Measurements from ENCODE around the gene TAMALIN. TPM values are rescaled to one million over a fixed set of nuclear protein-coding genes. Genes with fewer than 3 reads are reported as not detected.

TAMALIN gene
- total RNA-seq, 3 donors from 2014 or later (not counting 1 experiment from before 2014, with no cell fraction given): 403 to 663 (median 424) TPM

DNA sequence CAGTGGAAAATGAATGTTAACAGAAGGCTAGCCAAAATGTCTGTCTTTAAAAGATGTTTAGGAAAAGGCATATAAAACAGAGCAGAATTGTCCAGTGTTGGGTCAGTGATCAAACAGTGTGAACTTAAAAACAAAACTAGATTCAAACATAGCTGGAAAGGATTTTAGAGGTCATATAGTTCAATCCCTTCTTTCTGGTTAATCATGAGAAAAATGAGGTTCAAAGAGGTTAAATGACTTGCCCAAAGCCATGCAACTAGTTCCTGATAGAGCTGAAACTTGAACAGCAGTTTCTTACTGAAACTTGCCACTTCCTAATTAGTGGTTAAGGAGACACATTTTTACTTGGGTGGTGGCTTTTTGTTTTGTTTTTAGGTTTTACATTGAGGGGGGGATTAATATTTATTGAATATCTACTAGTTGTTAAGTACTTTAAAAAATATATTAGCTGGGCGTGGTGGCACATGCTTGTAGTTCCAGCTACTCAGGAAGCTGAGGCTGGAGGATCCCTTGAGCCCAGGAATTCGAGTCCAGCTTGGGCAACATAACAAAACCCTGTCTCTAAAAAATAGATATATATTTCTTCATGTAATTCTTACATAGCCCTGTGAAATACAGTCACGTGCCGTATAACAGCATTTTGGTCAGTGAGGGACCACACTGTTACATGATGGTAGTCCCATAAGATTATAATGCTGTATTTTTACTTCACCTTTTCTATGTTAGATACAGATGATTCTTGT is 34.9 kb upstream of the TAMALIN start:
- H3K27me3 Mint-ChIP-seq (ENCODE audit: low read depth in 2 of 2): no peaks in the 10 kb centered on the region
- H3K36me3 ChIP-seq (ENCODE audit: control insufficient read depth, insufficient read depth, low read length): peaks cover 5% of the 10 kb centered on the region
- ATAC-seq: no peak
- H3K4me1 Mint-ChIP-seq: peaks cover 68 to 71% of the 10 kb centered on the region in 2 donors
- no peaks in the 10 kb centered on the region for H3K9me3 Mint-ChIP-seq
- H3K4me1 ChIP-seq (ENCODE audit: control insufficient read depth, insufficient read depth, low read length): peaks cover 58% of the 10 kb centered on the region
- no peaks in the 10 kb centered on the region for H3K9me3 ChIP-seq (ENCODE audit: control insufficient read depth, insufficient read depth, low read length)
- no peaks in the 10 kb centered on the region for H3K27me3 ChIP-seq (ENCODE audit: control insufficient read depth, insufficient read depth, low read length)
- peak overlapping the region; percentile 23 for H3K27ac ChIP-seq (ENCODE audit: low read length)
- no peak overlapping the region for H3K4me3 ChIP-seq (ENCODE audit: low read length)
- 19% methylated on average over 4 of the region's 4 CpGs for WGBS (ENCODE audit: insufficient coverage)
- H3K27ac Mint-ChIP-seq: peak overlapping the region; percentile 84 to 88
- peaks cover 7% of the 10 kb centered on the region for H3K36me3 Mint-ChIP-seq
- H3K4me3 Mint-ChIP-seq: peak overlapping the region; percentile 77
- DNase-seq: peak in 1 of 2 donors; percentile 38
- intact Hi-C loops (cut with micrococcal nuclease): no loop called here
- TF ChIP-seq, protein P1, sequence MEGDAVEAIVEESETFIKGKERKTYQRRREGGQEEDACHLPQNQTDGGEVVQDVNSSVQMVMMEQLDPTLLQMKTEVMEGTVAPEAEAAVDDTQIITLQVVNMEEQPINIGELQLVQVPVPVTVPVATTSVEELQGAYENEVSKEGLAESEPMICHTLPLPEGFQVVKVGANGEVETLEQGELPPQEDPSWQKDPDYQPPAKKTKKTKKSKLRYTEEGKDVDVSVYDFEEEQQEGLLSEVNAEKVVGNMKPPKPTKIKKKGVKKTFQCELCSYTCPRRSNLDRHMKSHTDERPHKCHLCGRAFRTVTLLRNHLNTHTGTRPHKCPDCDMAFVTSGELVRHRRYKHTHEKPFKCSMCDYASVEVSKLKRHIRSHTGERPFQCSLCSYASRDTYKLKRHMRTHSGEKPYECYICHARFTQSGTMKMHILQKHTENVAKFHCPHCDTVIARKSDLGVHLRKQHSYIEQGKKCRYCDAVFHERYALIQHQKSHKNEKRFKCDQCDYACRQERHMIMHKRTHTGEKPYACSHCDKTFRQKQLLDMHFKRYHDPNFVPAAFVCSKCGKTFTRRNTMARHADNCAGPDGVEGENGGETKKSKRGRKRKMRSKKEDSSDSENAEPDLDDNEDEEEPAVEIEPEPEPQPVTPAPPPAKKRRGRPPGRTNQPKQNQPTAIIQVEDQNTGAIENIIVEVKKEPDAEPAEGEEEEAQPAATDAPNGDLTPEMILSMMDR (IDR thresholded peaks at IDR 0.05): no peak

DNA sequence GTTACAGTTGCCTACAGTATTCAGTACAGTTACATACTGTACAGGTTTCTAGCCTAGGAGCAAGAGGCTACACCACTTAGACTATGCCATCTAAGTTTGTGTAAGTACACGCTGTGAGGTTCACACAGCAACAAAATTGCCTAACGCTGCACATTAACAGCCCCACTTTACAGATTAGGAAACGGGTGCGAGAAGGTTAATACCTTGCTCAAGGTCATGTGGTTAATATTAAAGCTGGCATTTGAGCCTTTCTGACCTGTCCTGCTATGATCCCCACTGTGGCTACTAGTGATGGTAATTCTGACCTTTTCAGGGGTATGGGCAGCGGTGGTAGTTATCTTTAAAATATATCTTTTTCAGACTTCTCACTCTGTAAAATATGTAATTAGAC is 34.3 kb upstream of the TAMALIN start:
- Mint-ChIP-seq H3K4me1 (peaks cover 68 to 71% of the 10 kb centered on the region in 2 donors), H3K36me3 (peaks cover 7% of the 10 kb centered on the region), H3K27me3 (ENCODE audit: low read depth in 2 of 2) (no peaks in the 10 kb centered on the region), H3K27ac (peak overlapping the region; percentile 84 to 88), H3K9me3 (no peaks in the 10 kb centered on the region), H3K4me3 (peak overlapping the region; percentile 77)
- Histone ChIP-seq H3K36me3 (ENCODE audit: control insufficient read depth, insufficient read depth, low read length) (peaks cover 5% of the 10 kb centered on the region), H3K4me3 (ENCODE audit: low read length) (no peak overlapping the region), H3K27me3 (ENCODE audit: control insufficient read depth, insufficient read depth, low read length) (no peaks in the 10 kb centered on the region), H3K27ac (ENCODE audit: low read length) (peak overlapping the region; percentile 23), H3K9me3 (ENCODE audit: control insufficient read depth, insufficient read depth, low read length) (no peaks in the 10 kb centered on the region), H3K4me1 (ENCODE audit: control insufficient read depth, insufficient read depth, low read length) (peaks cover 58% of the 10 kb centered on the region)
- ATAC-seq (peak; percentile 2 to 14 (median 11)), DNase-seq (peak in 1 of 2 donors; percentile 28)
- 7% methylated on average over 4 of the region's 5 CpGs for WGBS (ENCODE audit: insufficient coverage)
- TF ChIP-seq, protein P1 (IDR thresholded peaks at IDR 0.05): no peak
- intact Hi-C loops (cut with micrococcal nuclease): no loop called here

DNA sequence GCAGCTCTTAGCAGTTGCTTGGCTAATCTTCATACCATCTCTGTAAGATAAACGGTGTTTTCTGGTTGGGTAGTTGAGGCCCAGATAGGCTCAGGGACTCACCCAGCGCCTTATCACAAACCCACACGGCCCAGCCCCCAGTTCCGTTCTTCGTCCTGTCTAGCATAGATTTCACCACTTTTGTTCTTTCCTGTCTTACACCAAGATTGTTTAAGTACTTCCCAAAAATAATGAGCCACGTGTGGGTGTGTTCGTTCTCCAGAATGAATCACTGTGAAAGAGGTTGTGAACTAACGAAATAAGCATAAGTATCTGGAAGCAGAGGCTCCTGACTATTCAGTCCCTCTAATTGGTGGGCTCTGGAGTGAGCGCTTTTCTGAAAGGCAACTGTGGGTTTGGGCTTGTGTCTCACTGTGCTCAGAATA is 33.9 kb upstream of the TAMALIN start:
- no peak overlapping the region for H3K4me3 ChIP-seq (ENCODE audit: low read length)

More for the DNA sequence above, 33.9 kb upstream of the TAMALIN start:
- Mint-ChIP-seq H3K27me3 (ENCODE audit: low read depth in 2 of 2) (no peaks in the 10 kb centered on the region), H3K27ac (peak overlapping the region; percentile 84 to 88), H3K4me1 (peaks cover 68 to 71% of the 10 kb centered on the region in 2 donors), H3K4me3 (peak overlapping the region; percentile 77), H3K9me3 (no peaks in the 10 kb centered on the region), H3K36me3 (peaks cover 7% of the 10 kb centered on the region)
- Histone ChIP-seq H3K27ac (ENCODE audit: low read length) (peak overlapping the region; percentile 23), H3K27me3 (ENCODE audit: control insufficient read depth, insufficient read depth, low read length) (no peaks in the 10 kb centered on the region), H3K36me3 (ENCODE audit: control insufficient read depth, insufficient read depth, low read length) (peaks cover 5% of the 10 kb centered on the region), H3K4me1 (ENCODE audit: control insufficient read depth, insufficient read depth, low read length) (peaks cover 58% of the 10 kb centered on the region), H3K9me3 (ENCODE audit: control insufficient read depth, insufficient read depth, low read length) (no peaks in the 10 kb centered on the region)
- intact Hi-C loops (cut with micrococcal nuclease): no loop called here
- DNase-seq (peak; percentile 49 to 74), ATAC-seq (peak; percentile 77 to 92 (median 88))
- WGBS (ENCODE audit: insufficient coverage): 6% methylated on average over 8 of the region's 9 CpGs
- TF ChIP-seq, protein P1 (IDR thresholded peaks at IDR 0.05): no peak
